ENCODE results near the gene AKT2.
A peak's percentile ranks its signal among the peaks of the same experiment; 100 is the strongest.
"Not testable (repeated sequence)": the region's sequence is repeated elsewhere in the genome, so short reads cannot be mapped to it uniquely, and the experiment has no call there.

The AKT2 gene

DNA sequence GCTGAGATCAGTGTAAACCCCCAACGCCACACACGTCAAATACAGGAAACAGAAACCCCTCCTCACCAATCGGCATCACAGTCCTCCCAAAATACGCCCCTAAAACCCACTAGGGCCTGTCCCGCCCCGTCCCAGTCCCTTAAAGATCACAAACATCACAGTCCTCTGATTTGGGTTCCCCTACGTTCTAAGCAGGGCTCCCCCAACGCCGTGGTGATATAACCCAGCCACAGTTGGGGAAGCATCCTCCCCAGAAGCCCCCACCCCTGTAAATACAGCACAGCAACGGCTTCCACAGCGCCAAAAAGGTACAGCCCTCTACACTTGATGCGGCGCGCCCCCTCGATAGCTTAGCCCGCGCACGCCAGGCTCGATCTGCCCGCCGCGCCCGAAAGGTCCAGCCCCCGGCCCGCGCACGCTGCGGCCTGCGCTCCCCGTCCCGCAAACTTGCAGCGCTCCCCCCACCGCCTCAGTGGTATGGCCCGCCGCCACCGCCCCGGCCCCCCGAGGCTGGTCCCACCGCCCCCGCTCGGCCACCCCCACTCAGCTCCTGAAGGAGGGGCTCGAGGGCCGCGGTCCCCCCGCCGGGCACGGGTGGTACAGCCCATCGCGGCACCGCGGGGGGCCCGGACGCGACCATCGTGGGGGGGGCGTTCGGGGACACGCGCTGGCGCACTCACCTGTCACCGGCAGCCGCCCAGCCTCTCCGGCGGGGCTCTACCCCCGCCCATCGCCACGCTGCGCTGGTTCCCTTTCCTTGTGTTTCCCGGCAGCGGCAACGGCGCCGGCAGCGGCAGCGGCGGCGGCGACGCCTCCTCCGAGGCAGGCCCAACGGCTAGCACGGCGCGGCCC, at the start of gene AKT2:
Gene AKT2 (minus strand): TSS at position 845 of the 852 bp plus-strand sequence. CDS start 20,078 bp downstream, outside the sequence.
- peak; percentile 69 for DNase-seq

- DNase-seq = not testable (repeated sequence)
These were observed 47.9 kb upstream of the AKT2 start for GRCh38 chr19:40333083-40333482.

- no peak for DNase-seq
These were observed 47.5 kb upstream of the AKT2 start for GRCh38 chr19:40332669-40333068.

DNA sequence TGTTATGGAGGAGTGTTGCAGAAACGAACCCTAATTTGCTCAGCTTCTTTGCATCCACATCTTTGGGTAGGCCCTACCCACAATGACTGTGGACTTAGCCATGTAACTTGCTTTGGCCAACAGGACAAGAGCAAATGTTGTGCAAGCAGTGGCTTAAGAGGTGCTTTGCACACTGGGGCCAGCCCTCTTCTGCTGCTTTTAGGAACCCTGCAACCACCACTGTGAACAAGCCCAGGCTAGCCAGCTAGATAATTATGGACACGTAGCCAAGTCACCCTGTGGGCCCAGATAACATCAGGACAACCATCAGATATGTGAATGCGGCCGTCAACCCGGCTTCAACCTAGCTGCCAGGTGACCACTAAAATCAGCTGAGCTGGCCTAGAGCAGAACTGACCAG, 45.9 kb upstream of the AKT2 start:
- DNase-seq = no peak

GRCh38 chr19:40326201-40326600, 41.1 kb upstream of the AKT2 start:
- DNase-seq = no peak

GRCh38 chr19:40323705-40324104, 38.6 kb upstream of the AKT2 start:
- DNase-seq = no peak

GRCh38 chr19:40322951-40323615, 37.9 kb upstream of the AKT2 start:
- DNase-seq = no peak

- no peak for DNase-seq
These were observed 37.1 kb upstream of the AKT2 start for GRCh38 chr19:40322271-40322610.

GRCh38 chr19:40321566-40322270, 36.6 kb upstream of the AKT2 start:
- DNase-seq = no peak

DNA sequence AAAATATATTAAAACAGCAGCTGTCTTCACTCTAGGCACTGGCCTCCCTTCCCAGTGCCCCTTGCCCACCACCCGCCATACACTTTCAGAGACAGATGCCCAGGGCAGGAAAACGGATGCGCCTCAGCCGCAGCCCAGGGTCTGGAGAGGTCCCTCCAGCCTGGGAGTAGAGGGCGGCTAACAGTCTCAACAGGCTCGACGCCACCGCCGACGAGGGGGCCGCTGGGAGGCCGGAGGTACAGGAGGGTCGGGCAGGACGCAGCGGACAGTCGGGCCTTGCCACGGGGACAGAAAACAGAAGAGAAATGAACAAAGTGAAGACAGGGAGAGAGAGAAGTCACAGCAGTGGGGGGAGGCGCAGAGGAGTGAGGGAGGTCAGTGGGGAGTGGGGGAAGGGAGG, 35.9 kb upstream of the AKT2 start:
- no peak for DNase-seq

- no peak for DNase-seq
These were observed 35.4 kb upstream of the AKT2 start for GRCh38 chr19:40320558-40320935.

- DNase-seq = no peak
These were observed 32.2 kb upstream of the AKT2 start for GRCh38 chr19:40317338-40317737.

GRCh38 chr19:40315812-40316470, 30.8 kb upstream of the AKT2 start:
- DNase-seq = no peak

DNA sequence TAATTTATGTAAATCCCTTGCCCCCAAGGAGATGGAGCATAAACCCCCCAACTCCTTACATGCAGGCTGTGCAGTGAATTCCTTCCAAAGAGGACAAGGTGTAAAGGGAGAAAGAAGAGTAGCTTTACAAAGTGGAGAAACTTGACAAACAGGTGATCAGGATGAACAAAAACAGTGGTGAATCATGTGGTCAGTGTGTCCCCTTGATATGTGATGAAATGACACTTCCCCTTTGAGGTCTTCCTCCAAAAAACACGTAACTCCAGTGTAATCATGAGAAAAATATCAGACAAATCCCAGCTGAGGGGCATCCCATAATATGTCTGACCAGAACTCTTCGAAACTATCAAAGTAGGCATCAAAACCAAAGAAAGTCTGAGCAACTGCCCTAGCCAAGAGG, 29.5 kb upstream of the AKT2 start:
- no peak for DNase-seq

GRCh38 chr19:40313229-40313983, 28.3 kb upstream of the AKT2 start:
- no peak for DNase-seq

- DNase-seq = no peak
These were observed 27.4 kb upstream of the AKT2 start for GRCh38 chr19:40312533-40312932.

DNA sequence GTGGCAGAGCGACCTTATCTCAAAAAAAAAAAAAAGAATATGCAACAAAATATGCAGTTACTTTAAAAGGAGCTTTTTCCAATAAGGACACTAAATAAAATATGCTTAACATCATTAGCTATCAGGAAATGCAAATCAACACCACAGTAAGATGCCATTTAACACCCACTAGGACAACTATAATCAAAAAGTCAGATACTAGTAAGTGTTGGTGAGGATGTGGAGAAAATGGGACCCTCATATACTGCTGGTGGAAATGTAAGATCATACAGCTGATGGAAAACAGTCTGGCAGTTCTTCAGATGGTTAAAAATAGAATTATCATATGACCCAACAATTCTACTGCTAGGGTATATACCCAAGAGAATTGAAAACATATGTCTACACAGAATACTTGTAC, 24.5 kb upstream of the AKT2 start:
- no peak for DNase-seq

GRCh38 chr19:40305403-40305802, 20.3 kb upstream of the AKT2 start:
- DNase-seq = peak; percentile 73

DNA sequence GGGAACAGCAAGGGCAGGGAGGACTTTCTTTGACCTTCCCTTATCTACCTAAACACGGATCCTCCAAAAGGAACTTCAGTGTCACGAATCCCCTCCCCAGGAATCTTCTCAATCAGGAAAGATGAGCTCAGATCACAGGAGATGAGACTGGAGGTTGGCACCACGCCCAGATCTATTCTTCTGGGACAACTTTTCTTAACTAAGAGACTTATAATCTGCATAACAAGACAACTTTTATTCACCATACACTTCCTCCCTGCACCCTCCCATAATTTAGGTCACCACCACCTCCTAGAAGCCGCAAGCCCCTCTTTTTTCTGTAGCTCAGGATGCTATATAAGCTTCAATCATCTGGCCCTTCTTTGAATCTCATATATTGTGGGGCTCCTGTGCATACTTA, 19.2 kb upstream of the AKT2 start:
- no peak for DNase-seq

GRCh38 chr19:40303765-40304164, 18.6 kb upstream of the AKT2 start:
- DNase-seq = no peak

- DNase-seq = no peak
These were observed 17.3 kb upstream of the AKT2 start for GRCh38 chr19:40302224-40303011.

DNA sequence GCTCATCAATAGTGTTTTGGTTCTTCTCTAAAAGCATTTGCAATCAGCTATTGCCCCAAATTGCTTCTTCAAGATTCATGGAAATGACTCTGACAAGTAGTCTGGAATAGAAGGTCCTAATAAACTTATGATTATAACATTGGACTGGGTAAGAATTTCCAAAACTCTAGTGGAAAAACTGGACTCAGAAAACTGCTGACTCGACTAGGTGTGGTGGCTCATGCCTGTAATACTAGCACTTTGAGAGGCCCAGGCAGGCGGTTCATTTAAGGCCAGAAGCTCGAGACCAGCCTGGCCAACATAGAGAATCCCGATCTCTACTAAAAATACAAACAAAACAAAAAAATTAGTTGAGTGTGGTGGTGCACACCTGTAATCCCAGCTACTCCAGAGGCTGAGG, 15.5 kb upstream of the AKT2 start:
- no peak for DNase-seq

Data from stimulated activated CD4-positive, alpha-beta T cell treated with anti-CD3 and anti-CD28 coated beads, Interleukin-1b, Interleukin-23, amount 100 ng/mL, for 48 hours (primary cell).